ENCODE results near the gene FREY1.

GRCh38 chr11:45906096-45906682 lies 882 bp downstream of the FREY1 start:
- TF ChIP-seq EZH2 (IDR thresholded peaks at IDR 0.05) = no peak
- no peak for TF ChIP-seq POLR2AphosphoS5 (IDR thresholded peaks at IDR 0.05; ENCODE audit: borderline replicate concordance, low read depth, low read length)

All from SK-N-MC (cell line).